G401 (cell line): Measurements from ENCODE around the gene CHEK1. TPM values are rescaled to one million over a fixed set of nuclear protein-coding genes. Genes with fewer than 3 reads are reported as not detected.

ENCODE experiments used
- DNase-seq: peaks from one replicate; pipeline ENCODE4 v3.0.0-alpha.2; 2015; ENCODE audit warnings: low spot score
- in situ Hi-C: cut with HindIII; loops from 2 replicates; pipeline ENCODE4 v1.10.0; 2016; ENCODE audit warnings: low sequenced_read_pairs, mixed read lengths
- total RNA-seq: library from RNA; depleted of rRNA; stranded (reverse); fragments of >200 nt; shearing (Covaris generic); gene quantifications from 2 replicates; pipeline ENCODE4 v1.2.3, GENCODE V29; 2014

Gene CHEK1
- total RNA-seq, 1 experiment from 2014 or later: 65.3 TPM

DNA sequence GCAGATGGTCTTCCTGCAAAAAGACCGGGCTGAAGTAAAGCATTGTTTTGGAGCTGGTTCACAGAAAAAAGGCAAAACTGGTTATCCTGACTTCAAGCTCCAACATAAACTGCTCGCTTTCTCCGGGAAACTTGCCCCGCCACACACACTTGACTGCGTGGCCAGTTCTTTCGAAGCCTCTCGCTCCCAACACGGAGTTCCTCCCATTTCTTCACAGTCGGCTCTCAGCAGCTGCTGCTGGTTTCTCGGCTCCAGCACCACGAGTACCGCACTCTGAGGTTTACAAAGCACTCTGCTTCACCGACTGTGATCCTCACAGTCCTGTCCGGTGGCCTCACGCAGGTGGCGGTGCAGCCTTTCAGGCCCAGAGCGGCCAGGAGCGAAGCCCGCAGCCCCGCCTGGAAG is 264 bp downstream of the CHEK1 start:
- in situ Hi-C loops: no loop called here
- no peak for DNase-seq

DNA sequence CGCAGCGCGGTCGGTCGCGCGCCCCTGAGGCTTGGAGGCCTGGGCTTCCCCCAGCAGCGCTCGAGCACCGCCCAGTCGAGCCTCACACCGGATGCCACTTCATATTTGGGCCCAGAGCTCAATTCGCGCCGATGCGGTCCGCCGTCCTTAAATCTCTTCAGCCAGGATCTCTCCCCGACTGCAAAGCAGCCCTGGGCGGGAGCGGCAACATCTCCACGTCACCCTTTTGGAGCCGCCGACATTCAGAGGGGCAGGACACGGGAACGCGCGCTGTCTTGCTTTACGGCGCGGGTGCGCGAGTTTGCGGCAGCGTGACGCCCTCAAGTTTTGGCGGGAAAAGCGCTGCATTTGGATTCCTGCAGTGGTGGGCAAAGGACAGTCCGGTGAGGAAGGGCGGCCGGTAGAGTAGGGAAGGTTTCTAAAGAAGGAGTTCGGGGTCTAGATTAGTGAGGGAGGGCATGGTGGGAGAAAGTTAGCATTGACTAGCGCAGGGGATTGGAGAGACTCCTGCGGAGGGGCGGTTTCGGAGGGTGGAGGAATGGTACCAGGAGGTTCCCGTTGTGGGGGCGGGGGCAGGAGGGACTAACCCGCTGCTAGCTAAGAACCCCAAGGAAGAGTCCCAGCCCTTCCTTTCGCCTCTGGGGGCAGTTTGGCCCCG is 796 bp downstream of the CHEK1 start:
- in situ Hi-C loops: no loop called here
- peak; percentile 89 for DNase-seq

DNA sequence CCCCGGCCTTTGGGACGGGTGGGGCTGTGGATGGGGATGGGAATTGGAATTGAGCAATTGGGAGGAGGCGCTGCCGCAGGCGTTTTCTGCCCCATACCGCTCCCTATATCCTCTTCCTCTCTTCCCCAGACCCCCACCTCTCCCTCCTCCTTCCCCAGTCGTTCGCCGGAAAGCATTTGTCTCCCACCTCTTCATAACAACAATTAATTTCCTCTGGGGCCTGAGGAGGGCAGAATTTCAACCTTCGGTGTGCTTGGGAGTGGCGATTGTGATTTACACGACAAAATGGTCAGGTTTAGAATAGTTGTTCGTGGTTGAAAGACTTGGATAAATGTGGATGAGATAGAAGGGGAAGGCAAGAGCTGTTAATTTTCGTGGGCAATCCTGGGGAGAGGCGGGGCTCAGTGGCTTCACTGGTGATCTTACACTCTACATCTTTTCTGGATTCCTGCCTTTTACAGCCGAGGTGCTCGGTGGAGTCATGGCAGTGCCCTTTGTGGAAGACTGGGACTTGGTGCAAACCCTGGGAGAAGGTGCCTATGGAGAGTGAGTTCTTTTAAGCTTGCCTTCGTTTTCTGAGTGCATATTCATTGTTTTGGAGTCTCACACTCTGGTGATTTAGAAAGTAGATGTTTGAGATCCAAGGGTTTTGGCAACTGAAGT is 1.5 kb downstream of the CHEK1 start:
- in situ Hi-C loops: no loop called here
- no peak for DNase-seq

DNA sequence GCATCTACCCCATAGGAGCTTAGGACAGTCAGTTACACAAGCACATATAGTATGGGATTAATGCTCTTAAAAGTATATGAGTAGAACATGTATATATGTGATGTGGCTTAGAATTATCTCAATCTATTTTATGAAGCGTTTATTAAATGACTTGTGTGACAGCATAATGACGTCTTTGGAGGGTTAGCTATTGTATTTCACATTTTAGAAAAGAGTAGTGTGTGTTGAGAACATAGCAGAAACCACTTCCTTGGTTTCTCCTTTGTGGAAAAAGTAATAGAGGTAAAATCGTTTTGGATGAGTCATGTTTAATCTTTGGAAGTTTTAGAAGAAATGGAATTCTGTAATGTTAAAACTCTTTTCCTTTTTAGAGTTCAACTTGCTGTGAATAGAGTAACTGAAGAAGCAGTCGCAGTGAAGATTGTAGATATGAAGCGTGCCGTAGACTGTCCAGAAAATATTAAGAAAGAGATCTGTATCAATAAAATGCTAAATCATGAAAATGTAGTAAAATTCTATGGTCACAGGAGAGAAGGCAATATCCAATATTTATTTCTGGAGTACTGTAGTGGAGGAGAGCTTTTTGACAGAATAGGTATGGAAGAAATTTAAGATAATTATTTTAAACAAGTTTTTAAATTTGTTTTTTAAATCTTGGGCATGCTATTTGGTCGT is 2.4 kb downstream of the CHEK1 start:
- DNase-seq: no peak
- in situ Hi-C loops: no loop called here

DNA sequence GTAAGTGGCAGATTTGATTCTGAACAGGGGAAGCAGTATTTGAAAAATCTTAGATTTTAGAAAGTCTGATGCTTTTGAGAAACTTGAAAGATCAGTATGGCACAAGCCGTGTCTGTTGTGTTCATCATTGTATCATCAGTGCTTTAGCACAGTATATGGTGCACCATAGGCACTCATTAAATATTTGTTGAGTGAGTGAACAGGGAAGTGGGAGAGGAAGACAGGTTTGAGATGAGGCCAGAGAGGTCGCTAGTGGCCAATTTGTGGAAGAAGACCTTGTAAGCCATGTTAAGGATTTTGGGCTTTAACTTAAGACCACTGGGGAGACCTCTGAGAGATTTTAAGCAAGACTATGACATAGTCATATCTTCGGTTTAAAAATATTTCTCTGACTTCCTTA is 12.9 kb downstream of the CHEK1 start:
- in situ Hi-C loops: no loop called here
- DNase-seq: no peak

DNA sequence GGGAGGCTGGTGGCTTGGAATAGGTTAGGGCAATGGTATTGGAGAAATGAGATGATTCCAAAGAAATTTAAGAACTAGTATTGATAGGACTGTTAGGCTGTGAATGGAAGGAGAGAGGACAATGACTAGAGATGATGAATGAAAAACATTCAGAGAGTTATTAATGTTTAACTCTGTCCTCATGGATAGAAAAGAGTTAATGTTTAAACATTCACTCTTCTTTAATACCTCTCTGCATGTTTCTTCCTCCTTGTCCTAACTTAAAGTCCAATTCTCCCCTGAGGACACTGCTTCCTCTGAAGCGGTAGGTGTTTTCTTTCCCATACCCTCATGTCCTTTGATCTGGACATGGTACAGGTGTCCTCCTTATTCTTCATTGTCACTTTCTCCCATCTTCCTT is 13.4 kb downstream of the CHEK1 start:
- DNase-seq: no peak
- in situ Hi-C loops: no loop called here

DNA sequence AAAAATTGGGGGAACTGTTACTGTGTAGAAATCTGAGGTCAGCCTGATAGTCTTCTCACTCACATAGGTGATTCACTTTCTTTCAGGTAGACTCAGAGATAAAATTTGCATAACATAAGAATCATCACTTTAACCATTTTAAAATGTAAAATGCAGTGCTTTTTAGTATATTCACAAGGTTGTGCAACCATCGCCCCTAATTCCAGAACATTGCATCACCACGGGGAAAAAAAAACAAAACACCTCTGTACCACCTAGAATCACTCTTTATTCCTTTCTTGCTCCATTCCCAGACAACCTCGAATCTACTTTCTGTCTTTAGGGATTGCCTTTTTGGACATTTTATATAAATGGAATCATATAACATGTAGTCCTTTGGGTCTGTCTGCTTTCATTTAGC is 20.9 kb downstream of the CHEK1 start:
- DNase-seq: no peak
- in situ Hi-C loops: no loop called here

DNA sequence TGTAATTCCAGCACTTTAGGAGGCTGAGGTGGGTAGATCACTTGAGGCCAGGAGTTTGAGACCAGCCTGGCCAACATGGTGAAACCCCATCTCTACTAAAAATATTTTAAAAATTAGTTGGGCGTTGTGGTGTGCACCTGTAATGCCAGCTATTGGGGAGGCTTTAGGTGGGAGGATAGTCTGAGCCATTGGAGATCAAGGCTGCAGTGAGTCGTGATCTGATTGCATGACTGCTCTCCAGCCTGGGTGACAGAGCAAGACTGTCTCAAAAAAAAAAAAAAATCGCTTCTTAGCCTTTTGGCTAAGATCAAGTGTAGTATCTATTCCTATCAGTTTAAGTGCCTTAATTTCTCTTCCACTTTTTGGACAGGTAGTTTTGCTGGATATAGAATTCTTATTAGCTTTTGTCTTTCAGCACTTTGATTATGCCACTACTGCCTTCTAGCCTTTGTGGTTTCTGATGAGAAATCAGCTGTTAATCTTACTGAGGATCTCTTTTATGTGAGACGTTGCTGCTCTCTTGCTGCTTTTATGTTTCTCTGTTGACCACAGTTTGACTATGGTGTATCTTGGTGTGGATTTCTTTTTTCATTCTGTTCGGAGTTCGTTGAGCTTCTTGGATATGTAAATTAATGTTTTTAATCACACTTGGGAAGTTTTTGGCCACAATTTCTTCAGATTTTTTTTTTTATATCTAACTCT is 24.7 kb downstream of the CHEK1 start:
- in situ Hi-C loops: no loop called here
- DNase-seq: no peak

DNA sequence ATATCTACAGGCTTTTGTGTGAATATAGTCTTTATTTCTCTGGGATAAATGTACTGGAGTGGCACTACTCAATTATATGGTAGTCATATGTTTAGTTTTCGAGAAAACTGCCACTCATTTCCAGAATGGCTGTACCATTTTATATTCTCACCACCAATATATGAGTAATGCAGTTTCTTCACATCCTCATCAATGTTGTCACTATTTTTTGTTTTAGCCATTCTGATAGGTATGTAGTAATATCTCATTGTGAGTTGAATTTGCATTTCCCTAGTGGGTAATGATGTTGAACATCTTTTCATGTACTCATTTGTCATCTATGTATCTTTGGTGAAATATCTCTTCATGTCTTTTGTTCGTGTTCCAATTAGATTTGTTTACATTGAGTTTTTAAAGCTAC is 37.7 kb downstream of the CHEK1 start:
- DNase-seq: no peak
- in situ Hi-C loops: no loop called here

DNA sequence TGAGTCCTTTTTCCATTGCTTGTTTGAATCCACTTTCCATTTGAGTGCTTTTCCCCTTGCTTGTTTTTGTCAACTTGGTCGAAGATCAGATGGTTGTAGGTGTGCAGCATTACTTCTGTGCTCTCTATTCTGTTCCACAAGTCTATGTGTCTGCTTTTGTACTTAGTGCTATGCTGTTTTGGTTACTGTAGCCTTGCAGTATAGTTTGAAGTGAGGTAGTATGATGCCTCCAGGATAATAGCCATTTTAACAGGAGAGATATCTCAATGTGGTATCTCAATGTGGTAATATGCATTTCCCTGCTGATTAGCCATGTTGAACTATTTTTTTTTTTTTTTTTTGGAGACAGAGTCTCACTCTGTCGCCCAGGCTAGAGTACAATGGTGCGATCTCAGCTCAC is 38.9 kb downstream of the CHEK1 start:
- in situ Hi-C loops: no loop called here
- DNase-seq: no peak

DNA sequence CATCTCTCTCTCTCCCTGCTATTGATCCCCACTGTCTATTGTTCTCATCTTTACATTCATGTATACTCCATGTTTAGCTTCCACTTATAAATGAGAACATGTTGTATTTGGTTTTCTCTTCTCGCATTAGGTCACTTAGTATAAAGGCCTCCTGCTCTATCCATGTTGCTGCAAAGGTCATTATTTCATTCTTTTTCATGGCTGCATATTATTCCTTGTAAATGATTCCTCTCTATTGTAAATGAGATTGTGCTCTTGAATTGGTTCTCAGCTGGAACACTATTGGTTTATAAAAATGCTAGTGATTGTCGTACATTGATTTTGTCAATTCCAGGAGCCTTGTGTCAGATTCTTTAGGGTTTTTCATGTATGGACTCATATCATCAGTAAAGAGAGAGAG is 42.2 kb downstream of the CHEK1 start:
- in situ Hi-C loops: no loop called here
- no peak for DNase-seq

DNA sequence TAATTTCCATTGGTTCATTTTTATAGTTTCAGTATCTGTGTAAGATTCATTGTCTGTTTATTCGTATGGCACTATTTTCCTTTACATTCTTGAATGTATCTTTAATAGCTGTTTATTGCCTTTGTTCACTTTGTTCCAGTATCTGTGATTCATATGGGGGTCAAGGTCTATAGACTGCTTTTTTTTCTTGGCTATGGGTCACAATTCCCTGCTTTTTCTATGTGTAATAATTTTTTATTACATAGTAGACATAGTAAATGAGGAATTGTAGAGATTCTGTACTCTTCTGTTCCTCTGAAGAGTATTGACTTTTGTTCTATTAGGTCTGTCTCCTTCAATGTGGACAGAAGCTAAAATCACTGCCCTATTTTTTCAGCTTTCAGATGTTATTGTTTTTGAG is 45.2 kb downstream of the CHEK1 start:
- in situ Hi-C loops: no loop called here
- no peak for DNase-seq

DNA sequence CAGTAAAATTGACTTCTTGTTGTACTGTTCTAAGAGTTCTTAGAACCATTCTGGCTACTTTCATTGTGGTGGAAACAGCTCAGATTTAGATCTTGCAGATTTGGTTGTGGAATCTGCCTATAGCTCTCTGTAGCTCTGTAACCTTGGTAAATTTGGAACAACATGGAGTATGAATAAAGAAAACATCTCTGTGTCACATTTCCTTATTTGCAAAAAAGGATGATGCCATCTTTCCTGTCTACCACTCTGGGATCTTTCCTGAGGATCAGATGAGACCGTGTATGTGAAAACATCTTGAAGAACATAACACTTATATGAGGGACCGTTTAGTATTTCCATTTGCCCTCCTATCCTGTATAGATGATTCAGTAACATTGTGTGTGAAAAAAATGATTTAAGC is 46.6 kb downstream of the CHEK1 start:
- in situ Hi-C loops: no loop called here
- no peak for DNase-seq

DNA sequence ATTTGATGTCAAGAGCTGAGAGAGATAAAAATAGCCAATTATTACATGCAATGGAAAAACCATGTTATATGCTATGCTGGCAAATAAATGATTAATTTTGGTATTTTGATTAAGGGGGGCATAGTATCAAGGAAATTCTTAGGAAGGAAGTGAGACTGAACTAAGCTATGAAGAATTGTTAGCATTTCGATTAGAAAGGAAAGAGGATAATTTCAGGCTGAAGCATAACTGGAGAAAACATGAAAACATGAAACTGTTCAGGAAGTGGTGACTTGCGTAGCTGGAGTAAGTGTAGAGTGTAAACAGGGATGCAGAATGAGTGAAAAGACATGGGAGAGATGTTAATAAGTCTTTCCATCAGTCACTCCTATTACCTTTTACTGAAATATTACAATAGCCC is 49.2 kb downstream of the CHEK1 start:
- no peak for DNase-seq
- in situ Hi-C loops: no loop called here

DNA sequence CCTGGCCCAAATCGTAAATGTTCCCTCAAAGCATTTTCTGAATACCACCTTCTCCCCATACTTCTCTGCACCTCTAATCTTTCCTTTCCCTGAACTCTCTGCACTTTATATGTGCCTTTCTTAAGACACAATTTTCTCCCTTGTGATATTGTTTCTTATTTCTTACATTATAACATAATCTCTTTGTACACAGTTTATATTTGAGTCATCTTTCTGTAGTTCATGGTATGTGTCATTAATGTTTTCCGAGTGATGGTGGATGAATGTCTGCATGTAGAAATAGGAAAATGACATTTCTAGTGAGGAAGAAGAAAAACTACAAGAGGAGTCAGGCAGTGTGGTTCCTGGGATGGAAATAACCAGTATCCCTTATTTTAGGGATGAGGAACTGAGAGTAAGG is 50.2 kb downstream of the CHEK1 start:
- in situ Hi-C loops: no loop called here
- no peak for DNase-seq

DNA sequence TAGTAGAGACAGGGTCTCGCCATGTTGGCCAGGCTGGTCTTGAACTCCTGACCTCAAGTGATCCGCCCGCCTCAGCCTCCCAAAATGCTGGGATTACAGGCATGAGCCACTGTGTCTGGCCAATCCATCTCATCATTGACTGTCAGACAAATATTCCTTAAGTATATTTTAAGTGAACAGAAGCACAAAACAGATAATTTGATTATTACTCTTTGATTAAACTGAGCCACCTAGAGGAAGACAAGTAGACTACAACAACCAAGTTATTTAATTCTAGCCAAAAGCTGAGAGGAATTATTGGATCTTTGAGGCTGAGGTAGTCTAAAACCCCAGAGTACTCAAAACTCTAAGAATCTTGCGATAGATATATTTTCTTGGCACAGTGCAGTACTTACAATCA is 54.4 kb downstream of the CHEK1 start:
- no peak for DNase-seq
- in situ Hi-C loops: no loop called here

DNA sequence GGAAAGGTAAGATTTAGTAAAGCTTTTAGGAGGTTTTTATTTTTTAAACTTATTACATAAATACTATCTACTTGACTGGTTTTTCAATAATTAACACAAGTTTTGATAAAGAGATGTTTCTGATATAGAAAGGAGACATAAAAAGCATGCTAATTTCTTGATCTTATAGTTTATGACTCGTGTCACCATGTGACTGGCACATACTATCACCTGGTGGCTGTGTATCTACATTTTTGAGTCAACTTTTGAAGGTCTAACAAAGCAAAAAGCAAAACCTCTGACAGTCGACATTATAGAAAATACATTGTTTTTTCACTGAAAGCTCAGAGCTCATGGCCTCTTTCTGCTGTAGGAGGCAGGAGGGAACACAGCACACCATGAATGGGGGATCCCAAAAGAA is 54.9 kb downstream of the CHEK1 start:
- in situ Hi-C loops: no loop called here
- no peak for DNase-seq

DNA sequence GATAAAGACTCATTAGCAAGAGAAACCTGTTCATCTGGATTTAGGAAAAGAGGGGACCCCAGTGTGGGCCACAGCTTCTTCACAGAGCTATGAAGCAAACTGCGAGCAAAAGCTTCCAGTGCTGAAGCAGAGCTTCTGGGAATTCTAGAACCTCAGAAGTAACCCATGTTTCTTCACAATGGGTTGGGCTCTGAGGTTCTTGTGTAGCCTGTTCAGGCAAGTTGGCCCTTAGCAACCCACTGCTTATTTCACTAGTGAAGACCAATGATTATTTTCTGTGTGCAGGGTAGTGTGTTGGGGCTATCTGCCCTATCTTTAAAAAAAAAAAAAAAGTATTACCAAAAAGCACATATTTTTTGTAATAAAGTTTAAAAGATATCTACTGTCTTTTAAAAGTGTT is 55.8 kb downstream of the CHEK1 start, which contains the start of gene ACRV1:
TSS of gene ACRV1 (minus strand) at position 101 of the 400 bp plus-strand sequence. CDS start at position 34, 67 bp downstream.
- in situ Hi-C loops: no loop called here
- no peak for DNase-seq

DNA sequence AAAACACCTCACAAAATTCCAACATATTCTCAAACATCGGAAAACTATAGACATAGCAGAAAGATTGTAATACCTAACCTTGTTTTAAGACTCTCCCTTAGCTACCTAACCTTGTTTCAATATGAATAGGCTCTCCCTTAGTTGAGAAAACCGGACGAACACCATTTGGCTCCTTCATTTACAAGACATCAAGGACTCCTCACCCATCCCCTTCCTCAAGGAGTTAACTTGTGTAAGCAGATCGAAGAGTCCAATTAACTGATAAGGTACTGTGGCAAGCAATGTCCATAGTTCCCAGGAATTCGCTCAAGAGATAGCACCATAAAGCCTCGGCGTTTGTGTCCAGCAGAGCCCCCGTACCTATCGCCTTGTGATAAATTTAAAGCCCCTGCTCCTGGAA is 60.3 kb downstream of the CHEK1 start:
- in situ Hi-C loops: no loop called here
- no peak for DNase-seq

DNA sequence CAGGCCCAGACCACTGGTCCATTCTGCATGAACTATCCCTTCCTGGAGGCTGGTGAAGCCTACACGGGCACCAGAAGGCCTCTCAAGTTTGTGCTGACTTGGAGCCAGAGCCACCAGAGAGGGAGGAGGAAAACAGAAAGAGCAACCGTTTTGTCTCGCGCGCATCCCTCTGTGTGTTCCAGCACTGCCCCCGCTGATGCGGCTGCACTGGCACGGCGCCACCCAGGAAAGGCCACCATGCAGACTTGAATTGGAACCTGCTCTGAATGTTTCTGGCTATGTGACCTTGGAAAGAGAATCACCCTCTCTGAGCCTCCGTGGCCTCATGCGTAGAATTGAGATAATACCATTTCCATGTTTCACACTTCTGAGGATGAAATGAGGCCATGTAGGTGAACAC is 63.1 kb downstream of the CHEK1 start:
- in situ Hi-C loops: no loop called here
- no peak for DNase-seq
